Gastrocnemius medialis (tissue), 4 donors: ENCODE results near the gene NACAD. TPM values are rescaled to one million over a fixed set of nuclear protein-coding genes. Genes with fewer than 3 reads are reported as not detected.

ENCODE experiments used
- ATAC-seq, 2 donors: fragments of 150-250 bp; one replicate each; pipeline ENCODE4 v1.9.1; 2016
- DNase-seq, 2 donors: peaks; one replicate each; pipeline ENCODE4 v3.0.0-alpha.2; 2019
- H3K27ac ChIP-seq, 4 donors: fragments of 200-600 bp; sonication (generic); 1 replicate in 1 of 4; 2 replicates in 3 of 4; pipeline ENCODE4 v1.5.1; 2016 to 2018; ENCODE audit warnings: mild to moderate bottlenecking in 2 of 4, moderate library complexity in 1 of 4
- H3K27me3 ChIP-seq, 3 donors: fragments of 200-600 bp; sonication (generic) in 2 of 3; 1 replicate in 1 of 3; 2 replicates in 2 of 3; pipeline versions ENCODE4 v1.5.1 to v1.6.0; 2016 to 2019; ENCODE audit warnings: mild to moderate bottlenecking in 1 of 3, moderate library complexity in 1 of 3
- H3K36me3 ChIP-seq, 2 donors: fragments of 200-600 bp; sonication (generic) in 1 of 2; one replicate each; pipeline ENCODE4 v1.5.1; 2017 to 2018
- H3K4me1 ChIP-seq, 2 donors: fragments of 200-600 bp; sonication (generic) in 1 of 2; one replicate each; pipeline ENCODE4 v1.5.1; 2016 to 2017; ENCODE audit warnings: mild to moderate bottlenecking in 2 of 2
- H3K4me3 ChIP-seq, 4 donors: fragments of 200-600 bp; sonication (generic) in 3 of 4; 1 replicate in 1 of 4; 2 replicates in 3 of 4; pipeline ENCODE4 v1.5.1; 2016 to 2019; ENCODE audit warnings: mild to moderate bottlenecking in 2 of 4
- H3K9me3 ChIP-seq, 3 donors: fragments of 200-600 bp; sonication (generic) in 2 of 3; 1 replicate in 1 of 3; 2 replicates in 2 of 3; pipeline ENCODE4 v1.5.1; 2016 to 2019
- POLR2A ChIP-seq, 2 donors: fragments of 450-650 bp; IDR thresholded peaks; one replicate each; pipeline ENCODE4 v1.6.1; 2017; ENCODE audit warnings: antibody characterized with exemption in 2 of 2, mild to moderate bottlenecking in 2 of 2, moderate library complexity in 2 of 2
- in situ Hi-C, 4 donors: fragments of 200-750 bp; cut with MboI; loops; one replicate each; pipeline versions ENCODE4 v1.15.0 to v1.8.0; 2017; ENCODE audit warnings: low sequenced_read_pairs in 4 of 4
- intact Hi-C: fragments of 100-400 bp; cut with DNase I; formaldehyde crosslinking; loops from one replicate; pipeline ENCODE4 v1.15.1; 2023; ENCODE audit warnings: low total_unique reads
- total RNA-seq, 4 donors: library from RNA; depleted of rRNA; stranded (reverse); fragments of >200 nt; gene quantifications; one replicate each; pipeline versions ENCODE4 v1.1.0 to v1.2.3, GENCODE V29; 2016
- TF ChIP-seq, protein P1 (sequence below), 5 experiments: fragments of 450-650 bp in 3 of 5; fragments of 200-600 bp in 2 of 5; sonication (generic) in 2 of 5; IDR thresholded peaks in 4 of 5; conservative IDR thresholded peaks in 1 of 5; 1 replicate in 4 of 5; 2 replicates in 1 of 5; pipeline ENCODE4 v1.5.1; 2016 to 2019; ENCODE audit warnings: antibody characterized with exemption in 5 of 5, mild to moderate bottlenecking in 3 of 5, moderate library complexity in 3 of 5

The NACAD gene
- total RNA-seq, 4 donors from 2014 or later: 0.46 to 1.5 (median 1.1) TPM

- TF ChIP-seq, protein P1, sequence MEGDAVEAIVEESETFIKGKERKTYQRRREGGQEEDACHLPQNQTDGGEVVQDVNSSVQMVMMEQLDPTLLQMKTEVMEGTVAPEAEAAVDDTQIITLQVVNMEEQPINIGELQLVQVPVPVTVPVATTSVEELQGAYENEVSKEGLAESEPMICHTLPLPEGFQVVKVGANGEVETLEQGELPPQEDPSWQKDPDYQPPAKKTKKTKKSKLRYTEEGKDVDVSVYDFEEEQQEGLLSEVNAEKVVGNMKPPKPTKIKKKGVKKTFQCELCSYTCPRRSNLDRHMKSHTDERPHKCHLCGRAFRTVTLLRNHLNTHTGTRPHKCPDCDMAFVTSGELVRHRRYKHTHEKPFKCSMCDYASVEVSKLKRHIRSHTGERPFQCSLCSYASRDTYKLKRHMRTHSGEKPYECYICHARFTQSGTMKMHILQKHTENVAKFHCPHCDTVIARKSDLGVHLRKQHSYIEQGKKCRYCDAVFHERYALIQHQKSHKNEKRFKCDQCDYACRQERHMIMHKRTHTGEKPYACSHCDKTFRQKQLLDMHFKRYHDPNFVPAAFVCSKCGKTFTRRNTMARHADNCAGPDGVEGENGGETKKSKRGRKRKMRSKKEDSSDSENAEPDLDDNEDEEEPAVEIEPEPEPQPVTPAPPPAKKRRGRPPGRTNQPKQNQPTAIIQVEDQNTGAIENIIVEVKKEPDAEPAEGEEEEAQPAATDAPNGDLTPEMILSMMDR (IDR thresholded peaks at IDR 0.05 in 4 of 5, conservative IDR thresholded peaks at IDR 0.05 in 1 of 5): no peak
- TF ChIP-seq POLR2A (IDR thresholded peaks at IDR 0.05): no peak
- Histone ChIP-seq H3K4me3 (no peak overlapping the region), H3K27me3 (no peaks in the 10 kb centered on the region), H3K27ac (no peak overlapping the region), H3K9me3 (no peaks in the 10 kb centered on the region), H3K36me3 (no peaks in the 10 kb centered on the region), H3K4me1 (no peaks in the 10 kb centered on the region)
- DNase-seq (no peak), ATAC-seq (no peak)
- intact Hi-C loops: no loop called here
- in situ Hi-C loops: no loop called here
Measured at GRCh38 chr7:45054442-45054841, 34.3 kb downstream of the NACAD start.

- ATAC-seq (no peak), DNase-seq (no peak)
- H3K4me3 ChIP-seq: no peak overlapping the region
- intact Hi-C loops (no loop called here), in situ Hi-C loops (no loop called here)
- no peaks in the 10 kb centered on the region for H3K9me3 ChIP-seq
- TF ChIP-seq POLR2A (IDR thresholded peaks at IDR 0.05): no peak
- TF ChIP-seq, protein P1 (IDR thresholded peaks at IDR 0.05 in 4 of 5, conservative IDR thresholded peaks at IDR 0.05 in 1 of 5): no peak
- no peaks in the 10 kb centered on the region for H3K4me1 ChIP-seq
- H3K27me3 ChIP-seq: no peaks in the 10 kb centered on the region
- no peak overlapping the region for H3K27ac ChIP-seq
- H3K36me3 ChIP-seq: no peaks in the 10 kb centered on the region
Measured at GRCh38 chr7:45053941-45054340, 34.8 kb downstream of the NACAD start.

DNA sequence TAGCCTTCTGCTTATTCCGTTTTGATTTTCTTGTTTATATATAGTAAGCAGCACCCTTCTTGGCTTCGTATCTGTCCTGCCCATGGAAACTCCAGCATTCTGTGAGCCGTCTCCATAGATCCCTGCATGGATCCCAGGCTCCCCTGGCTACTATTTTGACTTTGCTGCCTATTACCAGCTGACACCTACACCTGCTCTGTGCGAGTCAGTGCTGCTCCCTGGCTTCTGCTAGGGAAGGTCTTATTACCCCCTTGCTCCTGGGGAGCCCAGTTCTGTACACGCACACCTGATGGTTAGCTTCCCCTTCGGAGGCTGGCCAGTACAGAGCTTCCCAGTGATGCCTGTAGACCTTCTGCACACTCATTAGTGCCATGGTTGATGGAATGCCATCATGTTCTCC lies 35.4 kb downstream of the NACAD start:
- DNase-seq: no peak
- no peak for TF ChIP-seq POLR2A (IDR thresholded peaks at IDR 0.05)
- TF ChIP-seq, protein P1 (IDR thresholded peaks at IDR 0.05 in 4 of 5, conservative IDR thresholded peaks at IDR 0.05 in 1 of 5): no peak
- Histone ChIP-seq H3K27me3 (no peaks in the 10 kb centered on the region), H3K4me3 (no peak overlapping the region), H3K27ac (no peak overlapping the region), H3K4me1 (no peaks in the 10 kb centered on the region), H3K9me3 (no peaks in the 10 kb centered on the region), H3K36me3 (no peaks in the 10 kb centered on the region)
- in situ Hi-C loops: no loop called here
- no peak for ATAC-seq
- intact Hi-C loops: no loop called here

DNA sequence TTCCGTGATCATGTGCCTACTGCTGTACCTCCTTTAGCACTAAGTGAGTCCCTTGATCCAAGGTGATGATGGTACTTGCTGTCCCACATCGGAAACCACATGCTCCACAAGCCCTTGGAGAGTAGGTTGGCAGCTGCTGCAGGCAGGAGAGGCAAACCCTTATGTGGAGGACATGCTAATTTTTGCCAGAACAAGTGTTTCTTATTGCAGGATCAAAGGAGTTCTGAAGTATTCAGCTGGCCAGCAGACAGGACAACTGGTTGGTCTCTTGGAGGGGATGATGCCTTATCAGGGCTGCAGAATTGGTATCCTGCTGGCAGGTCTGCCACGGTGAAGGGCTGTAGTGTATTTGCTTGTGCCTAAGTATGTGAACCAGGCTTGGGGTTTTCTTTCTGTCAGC lies 36.8 kb downstream of the NACAD start:
- ATAC-seq: no peak
- no peak for DNase-seq

GRCh38 chr7:45050198-45050597 lies 38.6 kb downstream of the NACAD start:
- DNase-seq: no peak
- TF ChIP-seq POLR2A (IDR thresholded peaks at IDR 0.05): no peak
- TF ChIP-seq, protein P1 (IDR thresholded peaks at IDR 0.05 in 4 of 5, conservative IDR thresholded peaks at IDR 0.05 in 1 of 5): no peak
- intact Hi-C loops: no loop called here
- Histone ChIP-seq H3K4me1 (no peaks in the 10 kb centered on the region), H3K9me3 (no peaks in the 10 kb centered on the region), H3K27me3 (no peaks in the 10 kb centered on the region), H3K4me3 (no peak overlapping the region), H3K36me3 (no peaks in the 10 kb centered on the region), H3K27ac (no peak overlapping the region)
- in situ Hi-C loops: no loop called here
- ATAC-seq: no peak

More for the DNA sequence above, 36.8 kb downstream of the NACAD start:
- H3K36me3 ChIP-seq: no peaks in the 10 kb centered on the region
- no peaks in the 10 kb centered on the region for H3K4me1 ChIP-seq
- in situ Hi-C loops (no loop called here), intact Hi-C loops (no loop called here)
- H3K4me3 ChIP-seq: no peak overlapping the region
- H3K27me3 ChIP-seq: no peaks in the 10 kb centered on the region
- no peak overlapping the region for H3K27ac ChIP-seq
- TF ChIP-seq POLR2A (IDR thresholded peaks at IDR 0.05): no peak
- TF ChIP-seq, protein P1 (IDR thresholded peaks at IDR 0.05 in 4 of 5, conservative IDR thresholded peaks at IDR 0.05 in 1 of 5): no peak
- no peaks in the 10 kb centered on the region for H3K9me3 ChIP-seq
